Neural cell (in vitro differentiated cells): ENCODE measurements around the gene IL17B.

ENCODE experiments used
- EZH2 ChIP-seq: fragments of 200-600, 300-800 bp; shearing (Covaris generic), sonication (generic); IDR thresholded peaks from 2 replicates; pipeline ENCODE4 v1.6.1; 2014; ENCODE audit warnings: antibody characterized with exemption, low read length, borderline replicate concordance, mild to moderate bottlenecking; ENCODE audit not compliant: insufficient read depth, poor library complexity, severe bottlenecking
- TF ChIP-seq, protein P1 (sequence below): fragments of 450-650 bp; IDR thresholded peaks from 2 replicates; pipeline ENCODE4 v1.5.1; 2014; ENCODE audit warnings: antibody characterized with exemption, mild to moderate bottlenecking, moderate library complexity; ENCODE audit not compliant: poor library complexity, severe bottlenecking

DNA sequence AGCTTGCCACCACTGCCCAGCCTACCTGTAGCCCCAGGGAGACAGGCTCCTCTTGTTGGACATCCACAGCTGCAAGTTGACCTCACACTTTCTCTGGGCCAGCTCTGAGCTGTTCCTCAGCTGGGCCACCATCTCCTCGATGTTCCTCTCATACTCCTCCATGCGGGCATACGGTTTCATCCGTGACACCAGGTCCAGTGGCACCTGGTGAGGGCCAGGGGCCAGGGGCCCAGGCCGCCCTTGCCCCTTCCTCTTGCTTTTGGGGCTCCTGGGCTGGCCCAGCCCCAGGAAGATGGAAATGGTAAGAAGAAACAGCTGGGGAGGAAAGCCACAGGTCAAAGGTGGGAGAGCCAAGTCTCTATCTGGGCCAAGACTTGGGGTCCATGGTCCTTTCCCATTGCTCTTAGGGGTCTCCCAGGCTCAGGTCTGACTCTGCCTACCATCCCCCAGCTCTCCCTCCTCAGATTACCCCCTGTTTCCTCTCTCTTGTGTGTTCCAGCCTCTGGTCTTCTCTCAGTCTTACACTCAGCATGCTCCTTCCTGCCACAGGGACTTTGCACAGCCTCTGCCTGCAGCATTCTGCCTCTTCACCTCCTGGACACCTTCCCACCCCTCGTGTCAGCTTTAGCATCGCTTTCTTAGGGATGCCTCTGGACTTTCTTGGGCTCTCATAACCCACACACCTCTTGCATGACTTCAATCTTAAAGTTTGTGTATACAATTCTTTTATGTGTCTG, 2.2 kb downstream of the IL17B start:
- TF ChIP-seq, protein P1, sequence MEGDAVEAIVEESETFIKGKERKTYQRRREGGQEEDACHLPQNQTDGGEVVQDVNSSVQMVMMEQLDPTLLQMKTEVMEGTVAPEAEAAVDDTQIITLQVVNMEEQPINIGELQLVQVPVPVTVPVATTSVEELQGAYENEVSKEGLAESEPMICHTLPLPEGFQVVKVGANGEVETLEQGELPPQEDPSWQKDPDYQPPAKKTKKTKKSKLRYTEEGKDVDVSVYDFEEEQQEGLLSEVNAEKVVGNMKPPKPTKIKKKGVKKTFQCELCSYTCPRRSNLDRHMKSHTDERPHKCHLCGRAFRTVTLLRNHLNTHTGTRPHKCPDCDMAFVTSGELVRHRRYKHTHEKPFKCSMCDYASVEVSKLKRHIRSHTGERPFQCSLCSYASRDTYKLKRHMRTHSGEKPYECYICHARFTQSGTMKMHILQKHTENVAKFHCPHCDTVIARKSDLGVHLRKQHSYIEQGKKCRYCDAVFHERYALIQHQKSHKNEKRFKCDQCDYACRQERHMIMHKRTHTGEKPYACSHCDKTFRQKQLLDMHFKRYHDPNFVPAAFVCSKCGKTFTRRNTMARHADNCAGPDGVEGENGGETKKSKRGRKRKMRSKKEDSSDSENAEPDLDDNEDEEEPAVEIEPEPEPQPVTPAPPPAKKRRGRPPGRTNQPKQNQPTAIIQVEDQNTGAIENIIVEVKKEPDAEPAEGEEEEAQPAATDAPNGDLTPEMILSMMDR = no peak
- TF ChIP-seq EZH2 = no peak
